CD4-positive, alpha-beta T cell treated with Interleukin-17A for 1 hour (primary cell): ENCODE results near the gene RPS19.
A peak's percentile ranks its signal among the peaks of the same experiment; 100 is the strongest.
"Not testable (repeated sequence)": the region's sequence is repeated elsewhere in the genome, so short reads cannot be mapped to it uniquely, and the experiment has no call there.

ENCODE experiments used
- DNase-seq: peaks from one replicate; pipeline ENCODE4 v3.0.0-alpha.2; 2020

The RPS19 gene

GRCh38 chr19:41860419-41861115, 512 bp downstream of the RPS19 start:
- DNase-seq = peak; percentile 34

- DNase-seq = no peak
These were observed 1.2 kb downstream of the RPS19 start for GRCh38 chr19:41861116-41861768.

GRCh38 chr19:41861846-41862245, 1.8 kb downstream of the RPS19 start:
- no peak for DNase-seq

GRCh38 chr19:41862445-41862986, 2.5 kb downstream of the RPS19 start:
- DNase-seq = no peak

GRCh38 chr19:41863209-41863931, 3.3 kb downstream of the RPS19 start:
- DNase-seq = no peak

GRCh38 chr19:41864374-41864773, 4.3 kb downstream of the RPS19 start:
- no peak for DNase-seq

- no peak for DNase-seq
These were observed 6.2 kb downstream of the RPS19 start for GRCh38 chr19:41866284-41866683.

- DNase-seq = no peak
These were observed 8.3 kb downstream of the RPS19 start for GRCh38 chr19:41868120-41868988.

GRCh38 chr19:41868989-41869300, 8.9 kb downstream of the RPS19 start:
- no peak for DNase-seq

- no peak for DNase-seq
These were observed 9.4 kb downstream of the RPS19 start for GRCh38 chr19:41869374-41869955.

- no peak for DNase-seq
These were observed 10.4 kb downstream of the RPS19 start for GRCh38 chr19:41870401-41870873.

- peak; percentile 76 for DNase-seq
These were observed 11.7 kb downstream of the RPS19 start for GRCh38 chr19:41871573-41872383.

- DNase-seq = no peak
These were observed 12.3 kb downstream of the RPS19 start for GRCh38 chr19:41872384-41872774.

- DNase-seq = peak; percentile 74
These were observed 13.0 kb downstream of the RPS19 start for GRCh38 chr19:41872775-41873647.

- DNase-seq = not testable (repeated sequence)
These were observed 15.9 kb downstream of the RPS19 start for GRCh38 chr19:41875973-41876372.

- DNase-seq = no peak
These were observed 17.1 kb downstream of the RPS19 start, which contains the start of gene CD79A for GRCh38 chr19:41876847-41877832. CD79A (plus strand) TSS chr19:41877279; CDS start chr19:41877305, 26 bp downstream.

- DNase-seq = no peak
These were observed 18.2 kb downstream of the RPS19 start for GRCh38 chr19:41877916-41878905.

- no peak for DNase-seq
These were observed 19.0 kb downstream of the RPS19 start for GRCh38 chr19:41879080-41879479.
